GM18873 (cell line): Measurements from ENCODE around the gene NCKAP5.

Experiments
- ATAC-seq: cut with Tn5 transposase; IDR thresholded peaks from one replicate; pipeline ENCODE4 v1.9.1; 2021; ENCODE audit warnings: mild to moderate bottlenecking, moderate library complexity, moderate number of reproducible peaks; ENCODE audit not compliant: unreplicated experiment, low FRiP score

Gene NCKAP5

GRCh38 chr2:133360190-133360589 is 208.1 kb downstream of the NCKAP5 start:
- ATAC-seq, result peak; percentile 60

- ATAC-seq, result no peak
Observed at GRCh38 chr2:133352719-133353118, 215.5 kb downstream of the NCKAP5 start.

GRCh38 chr2:133346654-133347053 is 221.6 kb downstream of the NCKAP5 start:
- ATAC-seq, result no peak

- no peak for ATAC-seq
Observed at GRCh38 chr2:133345638-133346037, 222.6 kb downstream of the NCKAP5 start.

- ATAC-seq, result no peak
Observed at GRCh38 chr2:133344849-133345248, 223.4 kb downstream of the NCKAP5 start.

- no peak for ATAC-seq
Observed at GRCh38 chr2:133343018-133343352, 225.3 kb downstream of the NCKAP5 start.

GRCh38 chr2:133342286-133343017 is 225.8 kb downstream of the NCKAP5 start:
- ATAC-seq, result no peak

GRCh38 chr2:133341575-133341974 is 226.7 kb downstream of the NCKAP5 start:
- no peak for ATAC-seq

- no peak for ATAC-seq
Observed at GRCh38 chr2:133338224-133338623, 230.0 kb downstream of the NCKAP5 start.

GRCh38 chr2:133334923-133335322 is 233.3 kb downstream of the NCKAP5 start:
- ATAC-seq, result no peak

- no peak for ATAC-seq
Observed at GRCh38 chr2:133333181-133333580, 235.1 kb downstream of the NCKAP5 start.

GRCh38 chr2:133331436-133331835 is 236.8 kb downstream of the NCKAP5 start:
- no peak for ATAC-seq

GRCh38 chr2:133326652-133327397 is 241.4 kb downstream of the NCKAP5 start:
- no peak for ATAC-seq

GRCh38 chr2:133324150-133324561 is 244.1 kb downstream of the NCKAP5 start:
- ATAC-seq, result no peak

- no peak for ATAC-seq
Observed at GRCh38 chr2:133322909-133323308, 245.4 kb downstream of the NCKAP5 start.

- ATAC-seq, result no peak
Observed at GRCh38 chr2:133317178-133317577, 251.1 kb downstream of the NCKAP5 start.

GRCh38 chr2:133316557-133316956 is 251.7 kb downstream of the NCKAP5 start:
- no peak for ATAC-seq

- ATAC-seq, result no peak
Observed at GRCh38 chr2:133315280-133315679, 253.0 kb downstream of the NCKAP5 start.

- ATAC-seq, result no peak
Observed at GRCh38 chr2:133314795-133315194, 253.5 kb downstream of the NCKAP5 start.

GRCh38 chr2:133312038-133312729 is 256.1 kb downstream of the NCKAP5 start:
- ATAC-seq, result no peak

- no peak for ATAC-seq
Observed at GRCh38 chr2:133306236-133306635, 262.0 kb downstream of the NCKAP5 start.
